H1 (cell line): ENCODE data around the gene BBS4. TPM values are rescaled to one million over a fixed set of nuclear protein-coding genes. Genes with fewer than 3 reads are reported as not detected.

Experiments
- CHD1 ChIP-seq: IDR thresholded peaks from 2 replicates; pipeline ENCODE4 v1.6.1; 2012; ENCODE audit warnings: low read depth, low read length, improper control_type of control experiment
- CREB1 ChIP-seq: IDR thresholded peaks from 2 replicates; pipeline ENCODE4 v1.6.1; 2012; ENCODE audit warnings: inconsistent platforms
- RFX5 ChIP-seq: IDR thresholded peaks from 2 replicates; pipeline ENCODE4 v1.6.1; 2011; ENCODE audit warnings: low read depth, low read length, improper control_type of control experiment, borderline replicate concordance
- RNF2 ChIP-seq: fragments of 200-900, 300-1000 bp; sonication (generic); IDR thresholded peaks from 2 replicates; pipeline ENCODE4 v1.7.1; 2016; ENCODE audit warnings: borderline replicate concordance, low read depth, mild to moderate bottlenecking, antibody characterized with exemption, low read length; ENCODE audit not compliant: poor library complexity, severe bottlenecking; ENCODE audit errors: missing control alignments
- SIRT6 ChIP-seq: IDR thresholded peaks from one replicate; pipeline ENCODE4 v1.7.1; 2012; ENCODE audit warnings: low read length, inconsistent platforms
- SP2 ChIP-seq: IDR thresholded peaks from 2 replicates; pipeline ENCODE4 v1.6.1; 2012; ENCODE audit warnings: mild to moderate bottlenecking, low read length, inconsistent platforms
- TAF7 ChIP-seq: optimal IDR thresholded peaks from 2 replicates; pipeline ENCODE3; 2011; ENCODE audit warnings: low read depth, mild to moderate bottlenecking, inconsistent platforms, low read length, moderate library complexity, borderline replicate concordance
- polyA plus RNA-seq, 7 experiments: library from polyadenylated mRNA; depleted of rRNA in 3 of 7; stranded (reverse) in 5 of 7; unstranded in 2 of 7; fragments of >200 nt in 5 of 7; fragments of 200-250 nt in 2 of 7; gene quantifications; 1 replicate in 5 of 7; 2 replicates in 1 of 7; 4 replicates in 1 of 7; pipeline versions ENCODE4 v1.2.1 to v1.2.3, GENCODE V29; 2011 to 2013; ENCODE audit warnings: missing spikeins in 2 of 7, mixed read lengths in 2 of 7
- total RNA-seq: library from RNA; stranded (reverse); fragmentation: NEBNext Ultra II Directional; extraction: Animal tissue kit (Norgen Biotek cat#: 25700); gene quantifications from 2 replicates; pipeline ENCODE4 v1.2.1, GENCODE V29; 2021
- TF ChIP-seq, protein P1 (sequence below): IDR thresholded peaks from 2 replicates; pipeline ENCODE4 v1.6.1; 2011; ENCODE audit warnings: low read depth, mild to moderate bottlenecking, low read length; ENCODE audit not compliant: insufficient read depth

BBS4 gene
- total and polyA plus RNA-seq, 2 of the 8 experiments (the other 6 are each of a cell fraction or from before 2014, with no cell fraction given) = 17.4 to 24.1 TPM

DNA sequence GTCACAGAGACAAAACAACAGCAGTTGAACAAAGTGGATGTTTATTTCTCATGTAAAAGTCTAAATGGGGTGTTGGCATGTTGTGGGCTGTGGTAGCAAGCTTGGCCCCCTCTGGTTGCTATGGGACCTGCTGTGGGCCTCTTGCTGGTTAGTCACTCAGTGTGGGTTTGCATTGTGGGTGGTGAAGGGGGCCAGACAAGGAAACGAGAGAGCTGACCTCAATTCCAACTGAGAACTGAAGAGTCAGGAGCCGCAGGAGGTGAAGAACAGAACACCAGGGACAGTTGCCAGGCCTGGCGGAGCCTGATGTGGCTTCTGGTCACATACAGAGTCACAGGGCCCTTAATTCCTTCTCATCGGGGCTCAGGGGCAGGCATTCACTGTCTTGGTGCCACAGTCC is 99.4 kb downstream of the BBS4 start (continued):
- TF ChIP-seq, protein P1, sequence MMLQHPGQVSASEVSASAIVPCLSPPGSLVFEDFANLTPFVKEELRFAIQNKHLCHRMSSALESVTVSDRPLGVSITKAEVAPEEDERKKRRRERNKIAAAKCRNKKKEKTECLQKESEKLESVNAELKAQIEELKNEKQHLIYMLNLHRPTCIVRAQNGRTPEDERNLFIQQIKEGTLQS = no peak
- TF ChIP-seq TAF7 (no peak), SIRT6 (no peak), RNF2 (no peak), CREB1 (no peak), CHD1 (no peak), SP2 (no peak), RFX5 (no peak)
